Trophoblast cell (in vitro differentiated cells and primary cell): ENCODE results near the gene NTM.

ENCODE experiments used
- DNase-seq, 2 donors: peaks; one replicate each; pipeline ENCODE4 v3.0.0-alpha.2; 2016
- H2AFZ ChIP-seq: 2 replicates; pipeline ENCODE4 v1.6.1; 2013; ENCODE audit warnings: low read length, moderate library complexity, mild to moderate bottlenecking; ENCODE audit not compliant: insufficient read depth, poor library complexity
- H2AK5ac ChIP-seq: 2 replicates; pipeline ENCODE4 v1.6.1; 2013; ENCODE audit warnings: mild to moderate bottlenecking, low read length
- H2BK120ac ChIP-seq: 2 replicates; pipeline ENCODE4 v1.6.1; 2013; ENCODE audit warnings: low read length, mild to moderate bottlenecking, moderate library complexity; ENCODE audit not compliant: insufficient read depth, poor library complexity
- H2BK12ac ChIP-seq: 2 replicates; pipeline ENCODE4 v1.6.1; 2013; ENCODE audit warnings: mild to moderate bottlenecking, low read length, moderate library complexity
- H2BK5ac ChIP-seq: 2 replicates; pipeline ENCODE4 v1.6.1; 2013; ENCODE audit warnings: low read length, low read depth, moderate library complexity, mild to moderate bottlenecking; ENCODE audit not compliant: poor library complexity
- H3K14ac ChIP-seq: 2 replicates; pipeline ENCODE4 v1.6.1; 2013; ENCODE audit warnings: mild to moderate bottlenecking, low read length
- H3K18ac ChIP-seq: 2 replicates; pipeline ENCODE4 v1.6.1; 2013; ENCODE audit warnings: mild to moderate bottlenecking, low read length
- H3K23ac ChIP-seq: 2 replicates; pipeline ENCODE4 v1.6.1; 2013; ENCODE audit warnings: low read length
- H3K27ac ChIP-seq: 2 replicates; pipeline ENCODE4 v1.5.1; 2013; ENCODE audit warnings: low read depth, mild to moderate bottlenecking, inconsistent platforms, low read length, moderate library complexity
- H3K27me3 ChIP-seq: 2 replicates; pipeline ENCODE4 v1.6.1; 2013; ENCODE audit warnings: inconsistent platforms, mild to moderate bottlenecking, low read length, moderate library complexity; ENCODE audit not compliant: insufficient read depth
- H3K36me3 ChIP-seq, 2 experiments: 1 replicate in 1 of 2; 2 replicates in 1 of 2; pipeline ENCODE4 v1.6.1; 2013; ENCODE audit warnings: low read length in 2 of 2, mild to moderate bottlenecking in 2 of 2, moderate library complexity in 1 of 2; ENCODE audit not compliant: insufficient read depth in 2 of 2, control insufficient read depth in 1 of 2
- H3K4ac ChIP-seq: 2 replicates; pipeline ENCODE4 v1.6.1; 2013; ENCODE audit warnings: low read depth, mild to moderate bottlenecking, low read length, moderate library complexity
- H3K4me1 ChIP-seq, 2 experiments: 1 replicate in 1 of 2; 2 replicates in 1 of 2; pipeline ENCODE4 v1.6.1; 2013; ENCODE audit warnings: low read length in 2 of 2, mild to moderate bottlenecking in 2 of 2, moderate library complexity in 1 of 2; ENCODE audit not compliant: insufficient read depth in 2 of 2, control insufficient read depth in 1 of 2
- H3K4me2 ChIP-seq: 2 replicates; pipeline ENCODE4 v1.6.1; 2013; ENCODE audit warnings: inconsistent platforms, mild to moderate bottlenecking, low read length, moderate library complexity
- H3K4me3 ChIP-seq: 2 replicates; pipeline ENCODE4 v1.5.1; 2013; ENCODE audit warnings: mild to moderate bottlenecking, low read depth, low read length, inconsistent platforms
- H3K79me1 ChIP-seq: one replicate; pipeline ENCODE4 v1.6.1; 2013; ENCODE audit warnings: low read length
- H3K79me2 ChIP-seq: 2 replicates; pipeline ENCODE4 v1.6.1; 2013; ENCODE audit warnings: low read length, mild to moderate bottlenecking; ENCODE audit not compliant: control insufficient read depth, insufficient read depth, poor library complexity
- H3K9ac ChIP-seq: 2 replicates; pipeline ENCODE4 v1.6.1; 2013; ENCODE audit warnings: mild to moderate bottlenecking, low read length
- H3K9me3 ChIP-seq: 2 replicates; pipeline ENCODE4 v1.6.1; 2013; ENCODE audit warnings: low read depth, mild to moderate bottlenecking, control low read depth, inconsistent platforms, low read length; ENCODE audit not compliant: insufficient read depth
- H4K12ac ChIP-seq: 2 replicates; pipeline ENCODE4 v1.6.1; 2013; ENCODE audit warnings: low read depth, mild to moderate bottlenecking, low read length, moderate library complexity
- H4K8ac ChIP-seq: 2 replicates; pipeline ENCODE4 v1.6.1; 2013; ENCODE audit warnings: low read depth, mild to moderate bottlenecking, low read length, moderate library complexity
- H4K91ac ChIP-seq: one replicate; pipeline ENCODE4 v1.6.1; 2013; ENCODE audit warnings: low read depth, mild to moderate bottlenecking, low read length, moderate library complexity
- WGBS: extraction: QIAGEN DNeasy Blood & Tissue Kit; methylation state at CpG from one replicate; pipeline ENCODE4 v1.1.7; 2013; ENCODE audit warnings: missing lambda C conversion rate; ENCODE audit not compliant: insufficient read length, insufficient coverage; ENCODE audit errors: extremely low coverage; 5-methylcytosine and 5-hydroxymethylcytosine counted together

Gene NTM

GRCh38 chr11:132351050-132351449, 980.6 kb downstream of the NTM start:
- Histone ChIP-seq H3K18ac (no peak overlapping the region), H2BK5ac (no peak overlapping the region), H3K4me1 (no peaks in the 10 kb centered on the region), H4K12ac (no peak overlapping the region), H2BK12ac (no peak overlapping the region), H3K9ac (no peak overlapping the region), H3K27ac (no peak overlapping the region), H2AFZ (no peak overlapping the region), H2AK5ac (no peak overlapping the region), H3K9me3 (no peaks in the 10 kb centered on the region), H2BK120ac (no peak overlapping the region), H3K79me1 (no peaks in the 10 kb centered on the region), H4K91ac (no peak overlapping the region), H3K27me3 (no peaks in the 10 kb centered on the region), H3K23ac (no peak overlapping the region), H3K4me3 (no peak overlapping the region), H3K14ac (no peak overlapping the region), H3K36me3 (no peaks in the 10 kb centered on the region), H3K79me2 (no peaks in the 10 kb centered on the region), H3K4ac (no peak overlapping the region), H3K4me2 (no peak overlapping the region), H4K8ac (no peak overlapping the region)
- DNase-seq: no peak
- WGBS: no CpG with 5 or more reads among the region's 7 CpGs

DNA sequence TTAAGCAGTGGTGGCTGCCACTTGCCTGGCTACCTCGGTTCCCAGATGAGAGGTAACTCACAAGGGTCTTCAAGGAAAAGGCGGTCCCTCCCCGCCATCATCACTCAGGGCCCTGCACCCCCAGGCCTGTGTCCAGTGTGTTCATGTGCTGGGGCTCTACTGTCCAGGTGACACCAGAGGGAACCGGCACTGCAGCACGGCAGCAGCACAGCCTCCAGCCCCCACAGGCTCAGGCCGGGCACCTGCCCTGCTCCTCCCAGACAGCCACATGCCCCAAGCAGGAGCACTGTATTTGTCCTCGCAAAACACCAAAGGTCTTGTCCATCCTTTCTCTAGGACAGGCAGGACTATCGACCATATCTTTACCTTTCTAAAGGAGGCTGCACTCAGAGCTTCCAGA, 982.1 kb downstream of the NTM start:
- Histone ChIP-seq H2BK120ac (no peak overlapping the region), H4K8ac (no peak overlapping the region), H3K79me2 (no peaks in the 10 kb centered on the region), H3K27ac (no peak overlapping the region), H4K12ac (no peak overlapping the region), H2AFZ (no peak overlapping the region), H3K4me3 (no peak overlapping the region), H3K14ac (no peak overlapping the region), H3K79me1 (no peaks in the 10 kb centered on the region), H3K36me3 (no peaks in the 10 kb centered on the region), H3K4ac (no peak overlapping the region), H3K23ac (no peak overlapping the region), H3K27me3 (no peaks in the 10 kb centered on the region), H3K4me1 (no peaks in the 10 kb centered on the region), H2AK5ac (no peak overlapping the region), H3K4me2 (no peak overlapping the region), H4K91ac (no peak overlapping the region), H3K9ac (no peak overlapping the region), H3K9me3 (no peaks in the 10 kb centered on the region), H2BK12ac (no peak overlapping the region), H3K18ac (no peak overlapping the region), H2BK5ac (no peak overlapping the region)
- no peak for DNase-seq
- WGBS: no CpG with 5 or more reads among the region's 8 CpGs

GRCh38 chr11:132353255-132353654, 982.8 kb downstream of the NTM start:
- Histone ChIP-seq H3K4me1 (no peaks in the 10 kb centered on the region), H2AFZ (no peak overlapping the region), H3K27me3 (no peaks in the 10 kb centered on the region), H2BK5ac (no peak overlapping the region), H4K8ac (no peak overlapping the region), H3K36me3 (no peaks in the 10 kb centered on the region), H3K14ac (no peak overlapping the region), H3K79me1 (no peaks in the 10 kb centered on the region), H2BK12ac (no peak overlapping the region), H3K9ac (no peak overlapping the region), H3K79me2 (no peaks in the 10 kb centered on the region), H3K18ac (no peak overlapping the region), H3K23ac (no peak overlapping the region), H2AK5ac (no peak overlapping the region), H4K91ac (no peak overlapping the region), H3K4me3 (no peak overlapping the region), H3K4ac (no peak overlapping the region), H4K12ac (no peak overlapping the region), H3K4me2 (no peak overlapping the region), H3K27ac (no peak overlapping the region), H2BK120ac (no peak overlapping the region), H3K9me3 (no peaks in the 10 kb centered on the region)
- WGBS: no CpG with 5 or more reads among the region's 15 CpGs
- no peak for DNase-seq

DNA sequence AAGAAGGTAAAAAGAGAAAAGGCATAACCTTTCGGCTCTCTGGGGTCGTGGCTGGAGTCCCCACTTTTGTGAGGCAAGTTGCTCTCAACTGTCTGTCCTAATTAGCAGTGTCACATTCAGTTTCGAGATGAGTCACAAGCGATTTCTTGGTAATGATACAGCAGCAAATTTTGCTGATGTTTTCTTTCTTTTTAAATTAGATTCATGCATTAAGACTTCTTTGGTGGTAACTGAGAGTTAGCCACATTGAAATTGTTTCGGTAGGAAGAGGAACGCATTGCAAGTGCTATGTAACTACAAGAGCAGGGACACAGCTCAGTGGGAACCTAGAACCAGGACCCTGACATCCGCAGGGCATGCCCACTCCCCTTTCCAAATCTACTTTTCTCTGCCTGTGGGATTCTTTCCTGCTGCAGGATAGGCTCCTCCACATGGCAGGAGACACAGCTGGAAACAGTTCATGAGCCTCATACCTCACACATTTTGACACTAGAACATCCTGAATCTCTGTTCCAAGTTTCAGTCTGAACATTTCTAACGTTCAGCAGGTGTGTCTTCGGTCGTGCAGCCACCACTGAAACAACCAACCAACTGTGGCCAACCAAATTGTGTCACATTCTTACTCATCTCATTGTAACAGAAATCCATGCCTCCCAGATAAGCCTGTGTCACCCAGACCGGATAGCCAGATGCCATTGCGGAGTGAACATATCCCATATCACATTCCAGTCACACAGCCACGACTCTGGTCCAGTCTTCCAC, 987.6 kb downstream of the NTM start:
- WGBS: no CpG with 5 or more reads among the region's 13 CpGs
- H3K9ac ChIP-seq: no peak overlapping the region
- no peak overlapping the region for H3K4ac ChIP-seq
- H2AFZ ChIP-seq: no peak overlapping the region
- H3K27me3 ChIP-seq: no peaks in the 10 kb centered on the region
- H3K9me3 ChIP-seq: no peaks in the 10 kb centered on the region
- no peak overlapping the region for H2BK5ac ChIP-seq
- no peak overlapping the region for H3K4me2 ChIP-seq
- no peak overlapping the region for H2BK12ac ChIP-seq
- no peak overlapping the region for H3K23ac ChIP-seq
- DNase-seq: no peak
- H3K18ac ChIP-seq: no peak overlapping the region
- no peak overlapping the region for H4K8ac ChIP-seq
- H4K91ac ChIP-seq: no peak overlapping the region
- H3K4me3 ChIP-seq: no peak overlapping the region
- H3K79me1 ChIP-seq: no peaks in the 10 kb centered on the region
- H3K36me3 ChIP-seq: no peaks in the 10 kb centered on the region
- no peaks in the 10 kb centered on the region for H3K79me2 ChIP-seq
- no peak overlapping the region for H2AK5ac ChIP-seq
- no peaks in the 10 kb centered on the region for H3K4me1 ChIP-seq
- no peak overlapping the region for H3K27ac ChIP-seq
- no peak overlapping the region for H2BK120ac ChIP-seq
- H3K14ac ChIP-seq: no peak overlapping the region
- no peak overlapping the region for H4K12ac ChIP-seq
